CD4-positive, alpha-beta T cell treated with Interleukin-2 at 100 ng/mL for 4 hours (primary cell): ENCODE measurements around the gene MAEA.

Experiments
- DNase-seq: peaks from one replicate; pipeline ENCODE4 v3.0.0-alpha.2; 2020; ENCODE audit warnings: low spot score

The MAEA gene

GRCh38 chr4:1249731-1250526 is 39.8 kb upstream of the MAEA start:
- DNase-seq = peak; percentile 50

GRCh38 chr4:1250527-1250812 is 39.2 kb upstream of the MAEA start:
- no peak for DNase-seq

GRCh38 chr4:1250921-1251772 is 38.5 kb upstream of the MAEA start:
- no peak for DNase-seq

GRCh38 chr4:1251773-1252066 is 38.0 kb upstream of the MAEA start:
- DNase-seq = no peak

GRCh38 chr4:1252928-1253492 is 36.7 kb upstream of the MAEA start:
- no peak for DNase-seq

GRCh38 chr4:1253831-1254230 is 35.9 kb upstream of the MAEA start:
- DNase-seq = no peak

GRCh38 chr4:1255151-1255550 is 34.5 kb upstream of the MAEA start:
- DNase-seq = no peak

- no peak for DNase-seq
Observed at GRCh38 chr4:1255699-1256098, 34.0 kb upstream of the MAEA start.

- DNase-seq = no peak
Observed at GRCh38 chr4:1258457-1258856, 31.2 kb upstream of the MAEA start.

- DNase-seq = no peak
Observed at GRCh38 chr4:1259966-1260365, 29.7 kb upstream of the MAEA start.

- DNase-seq = no peak
Observed at GRCh38 chr4:1260418-1261106, 29.1 kb upstream of the MAEA start.

- DNase-seq = no peak
Observed at GRCh38 chr4:1261107-1261928, 28.4 kb upstream of the MAEA start.

- DNase-seq = no peak
Observed at GRCh38 chr4:1264942-1265341, 24.7 kb upstream of the MAEA start.

- DNase-seq = no peak
Observed at GRCh38 chr4:1265351-1265750, 24.3 kb upstream of the MAEA start.

- no peak for DNase-seq
Observed at GRCh38 chr4:1266881-1267763, 22.6 kb upstream of the MAEA start.

- no peak for DNase-seq
Observed at GRCh38 chr4:1269209-1269608, 20.5 kb upstream of the MAEA start.

GRCh38 chr4:1271686-1272085 is 18.0 kb upstream of the MAEA start:
- no peak for DNase-seq

- no peak for DNase-seq
Observed at GRCh38 chr4:1274871-1275270, 14.8 kb upstream of the MAEA start.

GRCh38 chr4:1276984-1277383 is 12.7 kb upstream of the MAEA start:
- DNase-seq = no peak

GRCh38 chr4:1277667-1278665 is 11.7 kb upstream of the MAEA start:
- peak; percentile 10 for DNase-seq
